K562 (cell line): ENCODE results near the gene ZNF195. TPM values are rescaled to one million over a fixed set of nuclear protein-coding genes. Genes with fewer than 3 reads are reported as not detected.
"Not testable (repeated sequence)": the region's sequence is repeated elsewhere in the genome, so short reads cannot be mapped to it uniquely, and the experiment has no call there.

Source experiments
- ATAC-seq: fragments of 200-7000 bp; cut with Tn5 transposase; 3 replicates; pipeline ENCODE4 v1.9.1; 2020; ENCODE audit warnings: moderate library complexity
- BruUV-seq: library from RNA; stranded (reverse); fragments of 400-500 nt; replicated peaks from 2 replicates; lab custom pipeline; 2021; lab: Mats Ljungman, UMichigan
- CTCF ChIA-PET: fragments of 300-600 bp; formaldehyde crosslinking; extraction: SDS; loops from one replicate; lab custom pipeline; 2021; ENCODE audit warnings: low intra/inter-chr PET ratio; lab: Yijun Ruan, JAX
- POLR2A ChIA-PET: fragments of 300-600, 350-650 bp; sonication (Branson Sonifier 250); formaldehyde crosslinking; extraction: SDS; loops from one replicate; lab custom pipeline; 2021; ENCODE audit warnings: antibody characterized with exemption, inconsistent platforms; lab: Yijun Ruan, JAX
- DNase-seq, 4 experiments: peaks; one replicate each; pipeline versions ENCODE4 v3.0.0 to v3.0.0-alpha.2; 2011 to 2018; ENCODE audit warnings: low spot score in 3 of 4, mixed read lengths in 3 of 4; ENCODE audit errors: extremely low read depth in 1 of 4
- FAIRE-seq: peaks from 2 replicates; lab custom pipeline; 2011; peaks lifted over from hg19 to GRCh38; lab: Jason Lieb, UNC
- H2AFZ ChIP-seq: 2 replicates; pipeline ENCODE4 v1.6.0; 2011; ENCODE audit warnings: low read depth, low read length, control low read depth, inconsistent platforms
- H3K27ac ChIP-seq: fragments of 200-600 bp; 3 replicates; pipeline ENCODE4 v1.8.0; 2011; ENCODE audit warnings: low read depth, mild to moderate bottlenecking, control low read depth, inconsistent platforms, low read length, moderate library complexity, mixed read lengths; ENCODE audit errors: extremely low read depth
- H3K27me3 ChIP-seq, 2 experiments: fragments of 300-600 bp in 1 of 2; 2 replicates in 1 of 2; 3 replicates in 1 of 2; pipeline versions ENCODE4 v1.6.0 to v1.8.0; 2011; ENCODE audit warnings: inconsistent platforms in 2 of 2, low read length in 2 of 2, mild to moderate bottlenecking in 1 of 2, mixed read lengths in 1 of 2, moderate library complexity in 1 of 2; ENCODE audit not compliant: control insufficient read depth in 2 of 2, insufficient read depth in 2 of 2
- H3K36me3 ChIP-seq: fragments of 300-600 bp; 3 replicates; pipeline ENCODE4 v1.8.0; 2011; ENCODE audit warnings: mild to moderate bottlenecking, low read length, inconsistent platforms; ENCODE audit not compliant: control insufficient read depth, insufficient read depth
- H3K4me1 ChIP-seq, 2 experiments: fragments of 200-600 bp in 1 of 2; replicated peaks in 1 of 2; 2 replicates in 1 of 2; 3 replicates in 1 of 2; pipeline versions ENCODE4 v1.5.1 to v1.8.0; 2011; ENCODE audit warnings: inconsistent platforms in 2 of 2, low read length in 2 of 2, mild to moderate bottlenecking in 1 of 2, mixed read lengths in 1 of 2, moderate library complexity in 1 of 2; ENCODE audit not compliant: control insufficient read depth in 2 of 2, insufficient read depth in 2 of 2
- H3K4me2 ChIP-seq: 2 replicates; pipeline ENCODE4 v1.6.1; 2011; ENCODE audit warnings: low read length, control low read depth, inconsistent platforms, mixed read lengths; ENCODE audit not compliant: insufficient read depth
- H3K4me3 ChIP-seq: fragments of 200-600 bp; sonication (generic), shearing (Covaris generic); 2 replicates; pipeline ENCODE4 v1.5.1; 2016; ENCODE audit warnings: control low read depth, inconsistent platforms
- H3K79me2 ChIP-seq: fragments of 200-600 bp; 3 replicates; pipeline ENCODE4 v1.8.0; 2011; ENCODE audit warnings: low read length, inconsistent platforms; ENCODE audit not compliant: control insufficient read depth, insufficient read depth
- H3K9ac ChIP-seq, 2 experiments: 2 replicates each; pipeline versions ENCODE4 v1.6.0 to v1.6.1; 2011; ENCODE audit warnings: low read depth in 2 of 2, low read length in 2 of 2, control low read depth in 1 of 2, inconsistent platforms in 1 of 2, mild to moderate bottlenecking in 1 of 2, mixed read lengths in 1 of 2; ENCODE audit not compliant: insufficient read depth in 1 of 2
- H3K9me1 ChIP-seq: one replicate; pipeline ENCODE4 v1.6.0; 2011; ENCODE audit warnings: inconsistent platforms, mild to moderate bottlenecking, low read length, moderate library complexity; ENCODE audit not compliant: control insufficient read depth, insufficient read depth
- H3K9me3 ChIP-seq: replicated peaks from 2 replicates; pipeline ENCODE4 v1.5.1; 2011; ENCODE audit warnings: low read depth, low read length, inconsistent platforms; ENCODE audit not compliant: control insufficient read depth, insufficient read depth
- H4K20me1 ChIP-seq: replicated peaks from 2 replicates; pipeline ENCODE4 v1.6.1; 2011; ENCODE audit warnings: low read length, inconsistent platforms, mixed read lengths; ENCODE audit not compliant: control insufficient read depth, insufficient read depth
- ZEB2 ChIP-seq: fragments of 450-650 bp; IDR thresholded peaks from 2 replicates; pipeline ENCODE4 v1.6.1; 2016
- WGBS: fragments of 100-300 bp; shearing (Covaris generic); methylation state at CpG from one replicate; pipeline ENCODE4 v1.1.6; 2016; ENCODE audit warnings: low coverage, mixed read lengths; ENCODE audit not compliant: insufficient coverage; ENCODE audit errors: missing lambda C conversion rate; 5-methylcytosine and 5-hydroxymethylcytosine counted together
- in situ Hi-C: fragments of 300-500 bp; cut with MboI; formaldehyde crosslinking; loops from 4 replicates; pipeline ENCODE4 v1.15.0; 2018; ENCODE audit warnings: inconsistent platforms, mixed read lengths
- intact Hi-C: fragments of 100-400 bp; cut with micrococcal nuclease; formaldehyde crosslinking; loops from 2 replicates; pipeline ENCODE4 v1.14.2; 2022
- polyA plus RNA-seq, 8 experiments: library from polyadenylated mRNA; depleted of rRNA in 4 of 8; stranded (reverse) in 5 of 8; unstranded in 3 of 8; fragments of >200 nt; fragmentation: Nextera tagmentation in 2 of 8; fragmentation: Illumina TruSeq in 1 of 8; extraction: Ambion mirVana in 2 of 8; extraction: Trizol in 1 of 8; gene quantifications; 2 replicates each; pipeline versions ENCODE4 v1.2.1 to v1.2.3, GENCODE V29; 2011 to 2014; ENCODE audit warnings: inconsistent platforms in 1 of 8, missing spikeins in 1 of 8
- total RNA-seq, 7 experiments: library from RNA; depleted of rRNA in 6 of 7; stranded (reverse); fragments of >200 nt in 6 of 7; fragmentation: Illumina TruSeq in 2 of 7; extraction: Trizol in 2 of 7; gene quantifications; 2 replicates each; pipeline versions ENCODE4 v1.2.1 to v1.2.3, GENCODE V29; 2011 to 2021; ENCODE audit warnings: low replicate concordance in 1 of 7
- TF ChIP-seq, protein P1 (sequence below), 2 experiments: fragments of 450-650 bp in 1 of 2; sonication (generic) in 1 of 2; formaldehyde crosslinking in 1 of 2; IDR thresholded peaks in 1 of 2; conservative IDR thresholded peaks in 1 of 2; 2 replicates each; pipeline versions ENCODE4 v1.6.1 to v1.8.1; 2016 to 2023; ENCODE audit warnings: mild to moderate bottlenecking in 2 of 2, moderate library complexity in 2 of 2, inconsistent platforms in 1 of 2, missing genetic modification reagents in 1 of 2

ZNF195 gene
- total and polyA plus RNA-seq, 9 of the 15 experiments (the other 6 are each of a cell fraction or from before 2014, with no cell fraction given) = 42.1 to 75.5 (median 60.4) TPM

GRCh38 chr11:3420281-3421042 is 41.5 kb upstream of the ZNF195 start:
- H3K27ac ChIP-seq, H3K36me3 ChIP-seq, intact Hi-C loops, H3K4me2 ChIP-seq, H2AFZ ChIP-seq, H3K4me3 ChIP-seq, ATAC-seq, BruUV-seq, H3K27me3 ChIP-seq, H3K9me1 ChIP-seq, H3K9me3 ChIP-seq, DNase-seq, in situ Hi-C loops, FAIRE-seq, H3K9ac ChIP-seq, H4K20me1 ChIP-seq, H3K79me2 ChIP-seq, CTCF ChIA-PET: not testable (repeated sequence)
- peaks cover 0 to 16% of the 10 kb centered on the region in 2 experiments; a peak in 3 of 5 replicates for H3K4me1 ChIP-seq
- peak; percentile 32; the same call in 1 of the 2 replicates for TF ChIP-seq ZEB2
- TF ChIP-seq, protein P1, sequence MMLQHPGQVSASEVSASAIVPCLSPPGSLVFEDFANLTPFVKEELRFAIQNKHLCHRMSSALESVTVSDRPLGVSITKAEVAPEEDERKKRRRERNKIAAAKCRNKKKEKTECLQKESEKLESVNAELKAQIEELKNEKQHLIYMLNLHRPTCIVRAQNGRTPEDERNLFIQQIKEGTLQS (IDR thresholded peaks at IDR 0.05) = 0 out of 2 replicates have a peak, but pooled peaks have one; percentile 15
- TF ChIP-seq, protein P1 (CRISPR knock-in tag; conservative IDR thresholded peaks at IDR 0.05) = not testable (repeated sequence)
- POLR2A ChIA-PET = interaction anchor here (0.7 to 1.2 kb wide), 2 partner anchors 16 to 183 kb away, joined by 3 to 4 read pairs; no protein-coding TSS in a partner anchor
- WGBS = 70% methylated on average over 5 of the region's 10 CpGs

DNA sequence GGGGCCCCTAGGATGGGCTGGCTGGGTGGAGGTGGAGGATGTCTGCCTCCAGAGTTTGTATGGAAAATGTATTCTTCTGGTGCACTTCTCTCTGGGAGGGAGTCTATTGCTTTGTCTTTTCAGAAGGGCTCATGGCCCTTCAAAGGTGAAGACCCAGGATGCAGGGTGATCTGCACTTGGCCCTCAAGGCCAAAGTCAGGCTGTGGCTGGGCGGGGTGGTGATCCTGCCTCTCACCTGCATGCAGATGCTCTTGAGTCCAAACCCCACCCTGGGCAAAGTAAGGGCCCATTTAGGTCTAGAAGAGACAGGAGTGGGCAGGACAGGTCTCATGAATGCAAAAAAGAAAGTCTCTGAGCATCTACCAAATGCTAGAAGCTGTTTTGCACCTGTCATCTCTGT is 40.5 kb upstream of the ZNF195 start:
- H3K36me3 ChIP-seq, H3K9ac ChIP-seq, H2AFZ ChIP-seq, H3K27me3 ChIP-seq, H3K4me3 ChIP-seq, intact Hi-C loops, DNase-seq, H3K9me1 ChIP-seq, BruUV-seq, H4K20me1 ChIP-seq, H3K27ac ChIP-seq, H3K4me2 ChIP-seq, ATAC-seq, in situ Hi-C loops, H3K9me3 ChIP-seq, H3K79me2 ChIP-seq, FAIRE-seq: not testable (repeated sequence)
- CTCF ChIA-PET = interaction anchor here (0.6 kb wide), 1 partner anchor 260 kb away, joined by 3 read pairs; no protein-coding TSS in a partner anchor
- peaks cover 0 to 16% of the 10 kb centered on the region in 2 experiments; a peak in 3 of 5 replicates for H3K4me1 ChIP-seq
- 89% methylated on average over 1 of the region's 1 CpG for WGBS
- POLR2A ChIA-PET = interaction anchor here (1.2 kb wide), 1 partner anchor 15 kb away, joined by 4 read pairs; no protein-coding TSS in a partner anchor
